K562 (cell line): Measurements from ENCODE around the gene TRPV5. TPM values are rescaled to one million over a fixed set of nuclear protein-coding genes. Genes with fewer than 3 reads are reported as not detected.

Source experiments
- ATAC-seq: fragments of 200-7000 bp; cut with Tn5 transposase; 3 replicates; pipeline ENCODE4 v1.9.1; 2020; ENCODE audit warnings: moderate library complexity
- BruUV-seq: library from RNA; stranded (reverse); fragments of 400-500 nt; replicated peaks from 2 replicates; lab custom pipeline; 2021; lab: Mats Ljungman, UMichigan
- CTCF ChIA-PET: fragments of 300-600 bp; formaldehyde crosslinking; extraction: SDS; loops from one replicate; lab custom pipeline; 2021; ENCODE audit warnings: low intra/inter-chr PET ratio; lab: Yijun Ruan, JAX
- POLR2A ChIA-PET: fragments of 300-600, 350-650 bp; sonication (Branson Sonifier 250); formaldehyde crosslinking; extraction: SDS; loops from one replicate; lab custom pipeline; 2021; ENCODE audit warnings: antibody characterized with exemption, inconsistent platforms; lab: Yijun Ruan, JAX
- DNase-seq, 4 experiments: peaks; one replicate each; pipeline versions ENCODE4 v3.0.0 to v3.0.0-alpha.2; 2011 to 2018; ENCODE audit warnings: low spot score in 3 of 4, mixed read lengths in 3 of 4; ENCODE audit errors: extremely low read depth in 1 of 4
- FAIRE-seq: peaks from 2 replicates; lab custom pipeline; 2011; peaks lifted over from hg19 to GRCh38; lab: Jason Lieb, UNC
- H2AFZ ChIP-seq: 2 replicates; pipeline ENCODE4 v1.6.0; 2011; ENCODE audit warnings: low read depth, low read length, control low read depth, inconsistent platforms
- H3K27ac ChIP-seq: fragments of 200-600 bp; 3 replicates; pipeline ENCODE4 v1.8.0; 2011; ENCODE audit warnings: low read depth, mild to moderate bottlenecking, control low read depth, inconsistent platforms, low read length, moderate library complexity, mixed read lengths; ENCODE audit errors: extremely low read depth
- H3K27me3 ChIP-seq, 2 experiments: fragments of 300-600 bp in 1 of 2; 2 replicates in 1 of 2; 3 replicates in 1 of 2; pipeline versions ENCODE4 v1.6.0 to v1.8.0; 2011; ENCODE audit warnings: inconsistent platforms in 2 of 2, low read length in 2 of 2, mild to moderate bottlenecking in 1 of 2, mixed read lengths in 1 of 2, moderate library complexity in 1 of 2; ENCODE audit not compliant: control insufficient read depth in 2 of 2, insufficient read depth in 2 of 2
- H3K36me3 ChIP-seq: fragments of 300-600 bp; 3 replicates; pipeline ENCODE4 v1.8.0; 2011; ENCODE audit warnings: mild to moderate bottlenecking, low read length, inconsistent platforms; ENCODE audit not compliant: control insufficient read depth, insufficient read depth
- H3K4me1 ChIP-seq, 2 experiments: fragments of 200-600 bp in 1 of 2; replicated peaks in 1 of 2; 2 replicates in 1 of 2; 3 replicates in 1 of 2; pipeline versions ENCODE4 v1.5.1 to v1.8.0; 2011; ENCODE audit warnings: inconsistent platforms in 2 of 2, low read length in 2 of 2, mild to moderate bottlenecking in 1 of 2, mixed read lengths in 1 of 2, moderate library complexity in 1 of 2; ENCODE audit not compliant: control insufficient read depth in 2 of 2, insufficient read depth in 2 of 2
- H3K4me2 ChIP-seq: 2 replicates; pipeline ENCODE4 v1.6.1; 2011; ENCODE audit warnings: low read length, control low read depth, inconsistent platforms, mixed read lengths; ENCODE audit not compliant: insufficient read depth
- H3K4me3 ChIP-seq: fragments of 200-600 bp; sonication (generic), shearing (Covaris generic); 2 replicates; pipeline ENCODE4 v1.5.1; 2016; ENCODE audit warnings: control low read depth, inconsistent platforms
- H3K79me2 ChIP-seq: fragments of 200-600 bp; 3 replicates; pipeline ENCODE4 v1.8.0; 2011; ENCODE audit warnings: low read length, inconsistent platforms; ENCODE audit not compliant: control insufficient read depth, insufficient read depth
- H3K9ac ChIP-seq, 2 experiments: 2 replicates each; pipeline versions ENCODE4 v1.6.0 to v1.6.1; 2011; ENCODE audit warnings: low read depth in 2 of 2, low read length in 2 of 2, control low read depth in 1 of 2, inconsistent platforms in 1 of 2, mild to moderate bottlenecking in 1 of 2, mixed read lengths in 1 of 2; ENCODE audit not compliant: insufficient read depth in 1 of 2
- H3K9me1 ChIP-seq: one replicate; pipeline ENCODE4 v1.6.0; 2011; ENCODE audit warnings: inconsistent platforms, mild to moderate bottlenecking, low read length, moderate library complexity; ENCODE audit not compliant: control insufficient read depth, insufficient read depth
- H3K9me3 ChIP-seq: replicated peaks from 2 replicates; pipeline ENCODE4 v1.5.1; 2011; ENCODE audit warnings: low read depth, low read length, inconsistent platforms; ENCODE audit not compliant: control insufficient read depth, insufficient read depth
- H4K20me1 ChIP-seq: replicated peaks from 2 replicates; pipeline ENCODE4 v1.6.1; 2011; ENCODE audit warnings: low read length, inconsistent platforms, mixed read lengths; ENCODE audit not compliant: control insufficient read depth, insufficient read depth
- C11orf30 ChIP-seq: fragments of 450-650 bp; IDR thresholded peaks from 2 replicates; pipeline ENCODE4 v1.6.1; 2016; ENCODE audit warnings: low read depth, mild to moderate bottlenecking
- FOSL1 ChIP-seq: fragments of 200-800 bp; sonication (Bioruptor generic); conservative IDR thresholded peaks from 2 replicates; pipeline ENCODE4 v1.6.1; 2016; ENCODE audit warnings: missing genetic modification characterization, missing compliant biosample characterization
- MAFF ChIP-seq: IDR thresholded peaks from 2 replicates; pipeline ENCODE4 v1.6.1; 2012; ENCODE audit warnings: low read length, improper control_type of control experiment
- NFE2 ChIP-seq: IDR thresholded peaks from 2 replicates; pipeline ENCODE4 v1.6.1; 2014; ENCODE audit warnings: antibody characterized with exemption, low read depth
- TCF7L2 ChIP-seq: fragments of 150-350 bp; IDR thresholded peaks from 2 replicates; pipeline ENCODE4 v1.6.1; 2016; ENCODE audit warnings: low read depth, mild to moderate bottlenecking, low read length, moderate library complexity
- ZEB2 ChIP-seq: fragments of 450-650 bp; IDR thresholded peaks from 2 replicates; pipeline ENCODE4 v1.6.1; 2016
- ZNF316 ChIP-seq: fragments of 450-650 bp; IDR thresholded peaks from 2 replicates; pipeline ENCODE4 v1.6.1; 2016
- WGBS: fragments of 100-300 bp; shearing (Covaris generic); methylation state at CpG from one replicate; pipeline ENCODE4 v1.1.6; 2016; ENCODE audit warnings: low coverage, mixed read lengths; ENCODE audit not compliant: insufficient coverage; ENCODE audit errors: missing lambda C conversion rate; 5-methylcytosine and 5-hydroxymethylcytosine counted together
- in situ Hi-C: fragments of 300-500 bp; cut with MboI; formaldehyde crosslinking; loops from 4 replicates; pipeline ENCODE4 v1.15.0; 2018; ENCODE audit warnings: inconsistent platforms, mixed read lengths
- intact Hi-C: fragments of 100-400 bp; cut with micrococcal nuclease; formaldehyde crosslinking; loops from 2 replicates; pipeline ENCODE4 v1.14.2; 2022
- polyA plus RNA-seq, 8 experiments: library from polyadenylated mRNA; depleted of rRNA in 4 of 8; stranded (reverse) in 5 of 8; unstranded in 3 of 8; fragments of >200 nt; fragmentation: Nextera tagmentation in 2 of 8; fragmentation: Illumina TruSeq in 1 of 8; extraction: Ambion mirVana in 2 of 8; extraction: Trizol in 1 of 8; gene quantifications; 2 replicates each; pipeline versions ENCODE4 v1.2.1 to v1.2.3, GENCODE V29; 2011 to 2014; ENCODE audit warnings: inconsistent platforms in 1 of 8, missing spikeins in 1 of 8
- total RNA-seq, 7 experiments: library from RNA; depleted of rRNA in 6 of 7; stranded (reverse); fragments of >200 nt in 6 of 7; fragmentation: Illumina TruSeq in 2 of 7; extraction: Trizol in 2 of 7; gene quantifications; 2 replicates each; pipeline versions ENCODE4 v1.2.1 to v1.2.3, GENCODE V29; 2011 to 2021; ENCODE audit warnings: low replicate concordance in 1 of 7

The TRPV5 gene
- total and polyA plus RNA-seq, 9 of the 15 experiments (the other 6 are each of a cell fraction or from before 2014, with no cell fraction given) = not detected

- Histone ChIP-seq H3K9me3 (no peaks in the 10 kb centered on the region), H2AFZ (no peak overlapping the region), H4K20me1 (no peaks in the 10 kb centered on the region; the same call in 1 of the 2 replicates), H3K4me2 (no peak overlapping the region), H3K4me3 (no peak overlapping the region), H3K27me3 (peaks cover 13 to 56% of the 10 kb centered on the region in 2 experiments; a peak in 4 of 5 replicates), H3K4me1 (peaks cover 7 to 13% of the 10 kb centered on the region in 2 experiments; a peak in 4 of 5 replicates), H3K9me1 (no peaks in the 10 kb centered on the region), H3K79me2 (no peaks in the 10 kb centered on the region), H3K36me3 (no peaks in the 10 kb centered on the region), H3K9ac (no peak overlapping the region), H3K27ac (no peak overlapping the region)
- DNase-seq (no peak), FAIRE-seq (peak; percentile 42), ATAC-seq (no peak)
- TF ChIP-seq FOSL1 (0 out of 2 replicates have a peak, but pooled peaks have one; percentile 13), TCF7L2 (no peak)
- POLR2A ChIA-PET = interaction anchor here (0.7 to 1.3 kb wide), 3 partner anchors 18 to 1131 kb away, joined by 3 to 4 read pairs (median 3); no protein-coding TSS in a partner anchor
- CTCF ChIA-PET = no interaction called here
- in situ Hi-C loops = loop anchor here (5.0 kb wide), 1 partner anchor 362 kb away; the partner anchor contains the start of gene TAS2R40
- no TSS peak for BruUV-seq
- intact Hi-C loops = no loop called here
- 6% methylated on average over 5 of the region's 5 CpGs for WGBS
These were observed 73.7 kb downstream of the TRPV5 start for GRCh38 chr7:142859829-142860228.

DNA sequence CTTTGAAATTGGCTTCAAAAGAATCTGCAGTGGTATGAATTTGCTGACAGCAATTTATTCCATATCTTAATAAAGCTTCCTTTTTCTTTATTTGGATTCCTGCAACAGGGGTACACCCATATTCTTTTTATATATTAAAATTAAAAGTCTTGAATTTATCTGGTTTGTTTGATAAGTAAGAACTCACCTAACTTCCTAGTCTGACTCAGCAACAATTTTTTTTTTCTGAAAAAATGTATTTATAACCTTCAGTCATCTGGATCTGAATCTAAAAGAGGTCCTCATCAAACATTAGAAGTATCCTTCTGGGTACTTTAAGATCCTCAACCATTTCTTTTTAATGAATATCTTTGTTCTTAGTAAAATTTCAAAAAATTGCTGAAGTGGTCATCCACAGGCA lies 74.1 kb downstream of the TRPV5 start:
- Histone ChIP-seq H4K20me1 (no peaks in the 10 kb centered on the region; the same call in 1 of the 2 replicates), H3K27ac (no peak overlapping the region), H3K9me1 (no peaks in the 10 kb centered on the region), H3K9me3 (no peaks in the 10 kb centered on the region), H3K4me1 (peaks cover 7 to 15% of the 10 kb centered on the region in 2 experiments; a peak in 4 of 5 replicates), H2AFZ (no peak overlapping the region), H3K36me3 (no peaks in the 10 kb centered on the region), H3K4me3 (no peak overlapping the region), H3K27me3 (peaks cover 12 to 52% of the 10 kb centered on the region in 2 experiments; a peak in 4 of 5 replicates), H3K9ac (no peak overlapping the region), H3K4me2 (no peak overlapping the region)
- POLR2A ChIA-PET = interaction anchor here (0.7 kb wide), 3 partner anchors 102 to 1130 kb away, joined by 3 to 4 read pairs (median 3); no protein-coding TSS in a partner anchor
- no peak for FAIRE-seq
- in situ Hi-C loops = loop anchor here (5.0 kb wide), 1 partner anchor 363 kb away; the partner anchor contains the start of gene TAS2R40
- BruUV-seq = no TSS peak
- intact Hi-C loops = no loop called here
- DNase-seq = no peak
- TF ChIP-seq ZNF316 = peak; percentile 78
- TF ChIP-seq NFE2 = 0 out of 2 replicates have a peak, but pooled peaks have one; percentile 14
- TF ChIP-seq MAFF = 0 out of 2 replicates have a peak, but pooled peaks have one; percentile 13
- TF ChIP-seq C11orf30 = peak; percentile 50
- TF ChIP-seq ZEB2 = no peak
- TF ChIP-seq, all 486 proteins: peak for 4
- CTCF ChIA-PET = no interaction called here
- no peaks in the 10 kb centered on the region for H3K79me2 ChIP-seq
- ATAC-seq = no peak

Other genes starting within 250 kb of the TRPV5 start
Only the 7 nearest of the 10 such genes appear.
- 1.1 and 1.7 TPM in 2 replicates for gene PRSS2, start 162.8 kb downstream of the TRPV5 start, total RNA-seq (2014; rRNA removed)
- gene PRSS2, start 162.8 kb downstream of the TRPV5 start, total RNA-seq (2014; rRNA removed; fragmentation: Illumina TruSeq; extraction: Trizol) = 2.4 and 2.5 TPM in 2 replicates
- 1.3 and 2.4 TPM in 2 replicates for gene PRSS2, start 162.8 kb downstream of the TRPV5 start, total RNA-seq (2015; rRNA removed; fragmentation: Illumina TruSeq; extraction: Trizol)
- 23.9 and 30.1 TPM in 2 replicates for gene PRSS2, start 162.8 kb downstream of the TRPV5 start, total RNA-seq (2021)
- gene PRSS2, start 162.8 kb downstream of the TRPV5 start, polyA plus RNA-seq (2011; rRNA removed) = 3.8 and 6.4 TPM in 2 replicates
- gene PRSS2, start 162.8 kb downstream of the TRPV5 start, polyA plus RNA-seq (2014; fragmentation: Illumina TruSeq; extraction: Trizol) = 4.7 and 6.2 TPM in 2 replicates
- gene PRSS2, start 162.8 kb downstream of the TRPV5 start, polyA plus RNA-seq (2014; fragmentation: Nextera tagmentation; extraction: Ambion mirVana) = 10 to 100 TPM in 1 of 2 experiments, 1 to 10 TPM in 1; 9.5 to 16.4 TPM
- gene PRSS2, start 162.8 kb downstream of the TRPV5 start, polyA plus RNA-seq (2014; rRNA removed) = 1.4 and 1.6 TPM in 2 replicates
- gene EPHB6, start 78.7 kb downstream of the TRPV5 start, total RNA-seq (2014; rRNA removed) = 10.4 and 11.3 TPM in 2 replicates
- 4.1 and 4.3 TPM in 2 replicates for gene EPHB6, start 78.7 kb downstream of the TRPV5 start, total RNA-seq (2014; rRNA removed; fragmentation: Illumina TruSeq; extraction: Trizol)
- 1.5 and 2.1 TPM in 2 replicates for gene EPHB6, start 78.7 kb downstream of the TRPV5 start, total RNA-seq (2015; rRNA removed; fragmentation: Illumina TruSeq; extraction: Trizol)
- gene EPHB6, start 78.7 kb downstream of the TRPV5 start, total RNA-seq (2021) = 13.2 and 19.1 TPM in 2 replicates
- gene EPHB6, start 78.7 kb downstream of the TRPV5 start, polyA plus RNA-seq (2011; rRNA removed) = 108 and 123 TPM in 2 replicates
- 7.6 and 10.7 TPM in 2 replicates for gene EPHB6, start 78.7 kb downstream of the TRPV5 start, polyA plus RNA-seq (2014; fragmentation: Illumina TruSeq; extraction: Trizol)
- 1 to 10 TPM; 1.4 to 2.5 TPM for gene EPHB6, start 78.7 kb downstream of the TRPV5 start, polyA plus RNA-seq (2014; fragmentation: Nextera tagmentation; extraction: Ambion mirVana)
- gene EPHB6, start 78.7 kb downstream of the TRPV5 start, polyA plus RNA-seq (2014; rRNA removed) = 12.0 and 16.3 TPM in 2 replicates
- 0.04 and 0.36 TPM in 2 replicates for gene TRPV6, start 48.0 kb downstream of the TRPV5 start, total RNA-seq (2014; rRNA removed)
- 0.11 and 0.51 TPM in 2 replicates for gene TRPV6, start 48.0 kb downstream of the TRPV5 start, total RNA-seq (2014; rRNA removed; fragmentation: Illumina TruSeq; extraction: Trizol)
- gene TRPV6, start 48.0 kb downstream of the TRPV5 start, total RNA-seq (2015; rRNA removed; fragmentation: Illumina TruSeq; extraction: Trizol) = 0.04 and 0.11 TPM in 2 replicates
- gene TRPV6, start 48.0 kb downstream of the TRPV5 start, total RNA-seq (2021) = 0.18 and 0.81 TPM in 2 replicates
- 0.08 and 0.37 TPM in 2 replicates for gene TRPV6, start 48.0 kb downstream of the TRPV5 start, polyA plus RNA-seq (2011; rRNA removed)
- 0.25 and 0.26 TPM in 2 replicates for gene TRPV6, start 48.0 kb downstream of the TRPV5 start, polyA plus RNA-seq (2014; fragmentation: Illumina TruSeq; extraction: Trizol)
- gene TRPV6, start 48.0 kb downstream of the TRPV5 start, polyA plus RNA-seq (2014; fragmentation: Nextera tagmentation; extraction: Ambion mirVana) = under 1 TPM; 0.04 to 0.06 TPM
- 0.22 and 0.32 TPM in 2 replicates for gene TRPV6, start 48.0 kb downstream of the TRPV5 start, polyA plus RNA-seq (2014; rRNA removed)
- not detected in 2 replicates for gene LLCFC1, start 5.7 kb upstream of the TRPV5 start, total RNA-seq (2014; rRNA removed)
- not detected in 2 replicates for gene LLCFC1, start 5.7 kb upstream of the TRPV5 start, total RNA-seq (2014; rRNA removed; fragmentation: Illumina TruSeq; extraction: Trizol)
- not detected in 2 replicates for gene LLCFC1, start 5.7 kb upstream of the TRPV5 start, total RNA-seq (2015; rRNA removed; fragmentation: Illumina TruSeq; extraction: Trizol)
- gene LLCFC1, start 5.7 kb upstream of the TRPV5 start, total RNA-seq (2021) = not detected in 2 replicates
- not detected in 2 replicates for gene LLCFC1, start 5.7 kb upstream of the TRPV5 start, polyA plus RNA-seq (2011; rRNA removed)
- gene LLCFC1, start 5.7 kb upstream of the TRPV5 start, polyA plus RNA-seq (2014; fragmentation: Illumina TruSeq; extraction: Trizol) = not detected in 2 replicates
- gene LLCFC1, start 5.7 kb upstream of the TRPV5 start, polyA plus RNA-seq (2014; fragmentation: Nextera tagmentation; extraction: Ambion mirVana) = not detected
- gene LLCFC1, start 5.7 kb upstream of the TRPV5 start, polyA plus RNA-seq (2014; rRNA removed) = not detected in 2 replicates
- gene KEL, start 28.6 kb upstream of the TRPV5 start, total RNA-seq (2014; rRNA removed) = 15.9 and 22.0 TPM in 2 replicates
- 19.2 and 19.3 TPM in 2 replicates for gene KEL, start 28.6 kb upstream of the TRPV5 start, total RNA-seq (2014; rRNA removed; fragmentation: Illumina TruSeq; extraction: Trizol)
- gene KEL, start 28.6 kb upstream of the TRPV5 start, total RNA-seq (2015; rRNA removed; fragmentation: Illumina TruSeq; extraction: Trizol) = 22.2 and 25.5 TPM in 2 replicates
- gene KEL, start 28.6 kb upstream of the TRPV5 start, total RNA-seq (2021) = 28.7 and 34.3 TPM in 2 replicates
- 47.4 and 72.0 TPM in 2 replicates for gene KEL, start 28.6 kb upstream of the TRPV5 start, polyA plus RNA-seq (2011; rRNA removed)
- gene KEL, start 28.6 kb upstream of the TRPV5 start, polyA plus RNA-seq (2014; fragmentation: Illumina TruSeq; extraction: Trizol) = 33.8 and 35.3 TPM in 2 replicates
- 10 to 100 TPM in 1 of 2 experiments, 1 to 10 TPM in 1; 9.0 to 18.9 TPM for gene KEL, start 28.6 kb upstream of the TRPV5 start, polyA plus RNA-seq (2014; fragmentation: Nextera tagmentation; extraction: Ambion mirVana)
- 33.1 and 36.7 TPM in 2 replicates for gene KEL, start 28.6 kb upstream of the TRPV5 start, polyA plus RNA-seq (2014; rRNA removed)
- gene OR9A2, start 93.4 kb upstream of the TRPV5 start, total RNA-seq (2014; rRNA removed) = not detected in 2 replicates
- gene OR9A2, start 93.4 kb upstream of the TRPV5 start, total RNA-seq (2014; rRNA removed; fragmentation: Illumina TruSeq; extraction: Trizol) = not detected in 2 replicates
- gene OR9A2, start 93.4 kb upstream of the TRPV5 start, total RNA-seq (2015; rRNA removed; fragmentation: Illumina TruSeq; extraction: Trizol) = not detected in 2 replicates
- not detected in 2 replicates for gene OR9A2, start 93.4 kb upstream of the TRPV5 start, total RNA-seq (2021)
- not detected in 2 replicates for gene OR9A2, start 93.4 kb upstream of the TRPV5 start, polyA plus RNA-seq (2011; rRNA removed)
- not detected in 2 replicates for gene OR9A2, start 93.4 kb upstream of the TRPV5 start, polyA plus RNA-seq (2014; fragmentation: Illumina TruSeq; extraction: Trizol)
- gene OR9A2, start 93.4 kb upstream of the TRPV5 start, polyA plus RNA-seq (2014; fragmentation: Nextera tagmentation; extraction: Ambion mirVana) = not detected
- not detected in 2 replicates for gene OR9A2, start 93.4 kb upstream of the TRPV5 start, polyA plus RNA-seq (2014; rRNA removed)
- not detected in 2 replicates for gene OR6V1, start 118.6 kb upstream of the TRPV5 start, total RNA-seq (2014; rRNA removed)
- gene OR6V1, start 118.6 kb upstream of the TRPV5 start, total RNA-seq (2014; rRNA removed; fragmentation: Illumina TruSeq; extraction: Trizol) = not detected in 2 replicates
- gene OR6V1, start 118.6 kb upstream of the TRPV5 start, total RNA-seq (2015; rRNA removed; fragmentation: Illumina TruSeq; extraction: Trizol) = not detected in 2 replicates
- not detected in 2 replicates for gene OR6V1, start 118.6 kb upstream of the TRPV5 start, total RNA-seq (2021)
- gene OR6V1, start 118.6 kb upstream of the TRPV5 start, polyA plus RNA-seq (2011; rRNA removed) = not detected in 2 replicates
- gene OR6V1, start 118.6 kb upstream of the TRPV5 start, polyA plus RNA-seq (2014; fragmentation: Illumina TruSeq; extraction: Trizol) = not detected in 2 replicates
- not detected for gene OR6V1, start 118.6 kb upstream of the TRPV5 start, polyA plus RNA-seq (2014; fragmentation: Nextera tagmentation; extraction: Ambion mirVana)
- not detected in 2 replicates for gene OR6V1, start 118.6 kb upstream of the TRPV5 start, polyA plus RNA-seq (2014; rRNA removed)